Chondrocyte (in vitro differentiated cells): ENCODE results near the gene PRSS58. TPM values are rescaled to one million over a fixed set of nuclear protein-coding genes. Genes with fewer than 3 reads are reported as not detected.

ENCODE experiments used
- DNase-seq: peaks from one replicate; pipeline ENCODE4 v3.0.0; 2021; ENCODE audit warnings: mixed read lengths, low spot score
- H3K27ac Mint-ChIP-seq: one replicate; pipeline ENCODE4 v1.8.0; 2021; ENCODE audit warnings: mild to moderate bottlenecking, moderate library complexity, mixed read lengths; ENCODE audit not compliant: unreplicated experiment
- H3K27me3 Mint-ChIP-seq: 2 replicates; pipeline ENCODE4 v1.8.0; 2021; ENCODE audit warnings: low read depth, mixed read lengths
- H3K36me3 Mint-ChIP-seq: 2 replicates; pipeline ENCODE4 v1.8.0; 2021; ENCODE audit warnings: low read depth, mixed read lengths
- H3K4me1 Mint-ChIP-seq: 2 replicates; pipeline ENCODE4 v1.8.0; 2021; ENCODE audit warnings: low read depth, mild to moderate bottlenecking, mixed read lengths
- H3K4me3 Mint-ChIP-seq: one replicate; pipeline ENCODE4 v1.8.0; 2021; ENCODE audit warnings: mild to moderate bottlenecking, moderate library complexity, mixed read lengths; ENCODE audit not compliant: unreplicated experiment
- H3K9me3 Mint-ChIP-seq: 2 replicates; pipeline ENCODE4 v1.8.0; 2021; ENCODE audit warnings: low read depth, mixed read lengths
- total RNA-seq: library from RNA; stranded (reverse); gene quantifications from 3 replicates; pipeline ENCODE4 v1.2.1, GENCODE V29; 2021
- TF ChIP-seq, protein P1 (sequence below): fragments of 200-600 bp; sonication (generic); IDR thresholded peaks from 2 replicates; pipeline ENCODE4 v1.5.0; 2021; ENCODE audit warnings: antibody characterized with exemption, mild to moderate bottlenecking, moderate library complexity

Gene PRSS58
- total RNA-seq, 1 donor from 2014 or later = not detected

DNA sequence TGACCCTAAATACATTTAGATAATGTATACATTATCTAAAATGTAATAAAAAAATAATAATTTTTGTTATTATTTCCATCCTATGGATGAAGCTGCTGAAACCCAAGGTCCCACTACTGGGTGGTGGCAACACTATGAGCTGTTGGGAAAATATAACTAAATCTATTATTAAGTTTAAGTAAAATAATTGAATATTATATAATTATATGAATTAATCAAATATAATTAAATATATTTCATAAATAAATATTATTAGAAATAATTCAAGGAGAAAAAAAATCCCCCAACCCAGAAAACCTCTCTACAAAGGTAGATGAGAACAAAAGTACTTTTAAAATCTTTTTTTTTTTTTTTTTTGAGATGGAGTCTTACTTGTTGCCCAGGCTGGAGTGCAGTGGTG, 7.9 kb downstream of the PRSS58 start:
- Mint-ChIP-seq H3K27ac (no peak overlapping the region), H3K9me3 (no peaks in the 10 kb centered on the region), H3K4me1 (peaks cover 3% of the 10 kb centered on the region), H3K27me3 (no peaks in the 10 kb centered on the region), H3K4me3 (no peak overlapping the region), H3K36me3 (no peaks in the 10 kb centered on the region)
- TF ChIP-seq, protein P1, sequence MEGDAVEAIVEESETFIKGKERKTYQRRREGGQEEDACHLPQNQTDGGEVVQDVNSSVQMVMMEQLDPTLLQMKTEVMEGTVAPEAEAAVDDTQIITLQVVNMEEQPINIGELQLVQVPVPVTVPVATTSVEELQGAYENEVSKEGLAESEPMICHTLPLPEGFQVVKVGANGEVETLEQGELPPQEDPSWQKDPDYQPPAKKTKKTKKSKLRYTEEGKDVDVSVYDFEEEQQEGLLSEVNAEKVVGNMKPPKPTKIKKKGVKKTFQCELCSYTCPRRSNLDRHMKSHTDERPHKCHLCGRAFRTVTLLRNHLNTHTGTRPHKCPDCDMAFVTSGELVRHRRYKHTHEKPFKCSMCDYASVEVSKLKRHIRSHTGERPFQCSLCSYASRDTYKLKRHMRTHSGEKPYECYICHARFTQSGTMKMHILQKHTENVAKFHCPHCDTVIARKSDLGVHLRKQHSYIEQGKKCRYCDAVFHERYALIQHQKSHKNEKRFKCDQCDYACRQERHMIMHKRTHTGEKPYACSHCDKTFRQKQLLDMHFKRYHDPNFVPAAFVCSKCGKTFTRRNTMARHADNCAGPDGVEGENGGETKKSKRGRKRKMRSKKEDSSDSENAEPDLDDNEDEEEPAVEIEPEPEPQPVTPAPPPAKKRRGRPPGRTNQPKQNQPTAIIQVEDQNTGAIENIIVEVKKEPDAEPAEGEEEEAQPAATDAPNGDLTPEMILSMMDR = no peak
- no peak for DNase-seq

DNA sequence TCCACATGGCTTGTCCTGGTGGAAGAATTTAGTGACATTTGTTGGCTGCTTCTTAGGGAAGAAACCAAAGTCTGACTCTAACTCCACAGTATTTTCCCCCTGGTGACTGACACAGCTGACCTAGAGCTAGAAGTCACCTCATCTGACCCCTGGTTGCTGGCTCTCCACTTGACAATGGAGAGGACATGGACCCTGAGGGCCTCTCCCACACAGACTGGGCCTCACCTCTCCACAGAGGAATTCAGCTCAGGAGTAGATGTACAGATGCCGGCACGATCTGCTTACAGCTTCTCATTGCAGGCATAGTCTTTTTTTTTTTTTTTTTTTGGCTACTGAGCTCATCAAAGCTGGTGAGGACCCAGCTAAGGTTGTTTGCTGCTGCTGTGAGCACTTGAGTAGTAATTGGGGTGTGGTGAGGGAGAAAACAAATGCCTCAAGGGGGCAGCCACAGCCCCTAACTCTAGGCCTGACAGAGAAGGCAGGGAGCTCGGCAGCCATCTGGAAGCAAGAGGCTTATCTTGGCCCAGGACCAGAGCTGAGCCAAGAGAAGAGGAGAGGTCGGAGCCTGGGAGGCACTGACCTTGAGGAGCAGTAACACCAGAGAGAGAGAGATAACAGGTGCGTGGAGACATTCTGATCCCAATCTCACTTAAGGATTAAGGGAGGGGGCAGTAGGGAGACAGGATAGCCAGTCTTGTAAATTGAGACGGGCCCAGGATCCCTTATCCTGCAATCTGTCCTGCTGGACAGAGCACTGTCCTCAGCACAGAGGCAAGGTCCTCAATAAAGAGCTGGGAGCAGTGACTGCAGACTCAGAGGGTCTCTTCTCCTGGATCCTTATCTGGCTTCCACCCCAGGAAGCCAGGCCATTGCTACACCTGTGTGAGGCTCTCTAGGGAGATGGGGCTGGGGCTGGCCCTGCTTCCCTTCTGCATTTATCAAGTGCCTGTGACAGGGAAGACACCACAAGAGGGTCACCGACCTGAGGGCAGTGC, 9.4 kb downstream of the PRSS58 start:
- no peak overlapping the region for H3K4me3 Mint-ChIP-seq
- H3K27ac Mint-ChIP-seq = no peak overlapping the region
- TF ChIP-seq, protein P1 = no peak
- peaks cover 3% of the 10 kb centered on the region for H3K4me1 Mint-ChIP-seq
- H3K27me3 Mint-ChIP-seq = peaks cover 4% of the 10 kb centered on the region
- H3K36me3 Mint-ChIP-seq = no peaks in the 10 kb centered on the region
- no peaks in the 10 kb centered on the region for H3K9me3 Mint-ChIP-seq
- no peak for DNase-seq

DNA sequence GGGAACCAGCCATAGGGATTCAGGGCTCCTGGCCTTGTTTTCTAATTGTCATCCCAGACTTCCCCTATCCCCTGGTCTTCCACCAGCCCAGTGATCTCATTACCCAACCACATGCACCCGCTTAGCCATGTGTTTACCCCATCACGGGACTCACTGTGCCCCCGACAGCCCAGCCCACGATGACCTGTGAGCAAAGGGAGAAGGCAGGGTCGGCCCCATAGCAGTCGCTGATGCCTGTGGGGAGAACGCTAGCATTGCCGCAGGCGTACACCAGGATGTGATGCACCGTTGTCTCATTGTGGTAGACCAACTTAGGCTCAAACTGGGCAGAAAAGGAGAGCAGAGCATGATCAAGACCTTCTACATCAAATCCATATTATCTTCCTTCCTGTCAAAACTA, 14.0 kb downstream of the PRSS58 start:
- TF ChIP-seq, protein P1 = no peak
- DNase-seq = no peak
- Mint-ChIP-seq H3K27me3 (peaks cover 14% of the 10 kb centered on the region), H3K27ac (no peak overlapping the region), H3K36me3 (no peaks in the 10 kb centered on the region), H3K4me3 (no peak overlapping the region), H3K4me1 (no peaks in the 10 kb centered on the region), H3K9me3 (no peaks in the 10 kb centered on the region)

DNA sequence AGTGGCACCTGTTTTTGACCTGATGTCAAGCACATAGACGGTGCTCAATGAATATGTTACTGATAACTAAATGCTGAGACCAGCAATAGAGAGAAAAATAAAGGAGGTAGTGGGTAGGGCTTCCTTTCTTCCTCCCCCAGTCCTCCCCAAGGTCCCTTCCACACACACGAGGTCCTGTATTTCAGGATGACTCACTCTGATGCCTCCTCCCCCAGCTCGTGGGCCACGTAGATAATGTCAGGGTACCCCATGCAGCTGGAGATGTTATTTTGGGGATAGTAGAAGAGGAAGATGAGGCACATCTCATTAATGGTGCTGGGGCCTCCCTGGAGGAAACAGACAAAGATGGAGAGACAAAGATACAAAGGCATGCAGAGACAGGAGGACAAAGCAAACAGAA, 17.3 kb downstream of the PRSS58 start:
- Mint-ChIP-seq H3K36me3 (no peaks in the 10 kb centered on the region), H3K27me3 (peaks cover 28% of the 10 kb centered on the region), H3K27ac (no peak overlapping the region), H3K4me1 (no peaks in the 10 kb centered on the region), H3K9me3 (peaks cover 2% of the 10 kb centered on the region), H3K4me3 (no peak overlapping the region)
- TF ChIP-seq, protein P1 = no peak
- no peak for DNase-seq

DNA sequence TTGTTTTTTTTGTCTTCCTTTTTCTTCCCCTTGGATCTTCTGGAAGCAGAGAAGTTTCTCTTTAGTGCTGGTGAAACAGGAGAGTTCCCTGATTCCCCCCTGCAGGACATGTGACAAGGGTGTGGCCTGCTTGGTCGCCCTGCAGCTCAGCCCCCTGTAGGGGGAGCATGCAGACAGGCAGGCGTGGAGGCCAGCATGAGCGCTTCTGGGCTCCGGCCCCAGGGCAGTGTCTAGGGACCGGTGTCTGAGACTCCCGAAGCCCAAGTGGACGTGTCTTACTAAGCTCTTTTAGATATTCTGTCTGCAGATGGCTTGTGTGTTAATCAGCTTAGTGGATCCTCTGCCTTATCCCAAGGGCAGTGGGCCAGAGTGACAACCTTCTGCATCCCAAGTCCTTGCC, 26.1 kb downstream of the PRSS58 start:
- Mint-ChIP-seq H3K4me3 (no peak overlapping the region), H3K27me3 (peaks cover 28% of the 10 kb centered on the region), H3K36me3 (no peaks in the 10 kb centered on the region), H3K4me1 (no peaks in the 10 kb centered on the region), H3K27ac (no peak overlapping the region), H3K9me3 (peaks cover 6% of the 10 kb centered on the region)
- DNase-seq = no peak
- TF ChIP-seq, protein P1 = no peak
